ENCODE measurements around the gene BSND. TPM values are rescaled to one million over a fixed set of nuclear protein-coding genes. Genes with fewer than 3 reads are reported as not detected.

BSND gene
- polyA plus RNA-seq, 1 of the 3 experiments (the other 2 are of a cell fraction), result not detected

DNA sequence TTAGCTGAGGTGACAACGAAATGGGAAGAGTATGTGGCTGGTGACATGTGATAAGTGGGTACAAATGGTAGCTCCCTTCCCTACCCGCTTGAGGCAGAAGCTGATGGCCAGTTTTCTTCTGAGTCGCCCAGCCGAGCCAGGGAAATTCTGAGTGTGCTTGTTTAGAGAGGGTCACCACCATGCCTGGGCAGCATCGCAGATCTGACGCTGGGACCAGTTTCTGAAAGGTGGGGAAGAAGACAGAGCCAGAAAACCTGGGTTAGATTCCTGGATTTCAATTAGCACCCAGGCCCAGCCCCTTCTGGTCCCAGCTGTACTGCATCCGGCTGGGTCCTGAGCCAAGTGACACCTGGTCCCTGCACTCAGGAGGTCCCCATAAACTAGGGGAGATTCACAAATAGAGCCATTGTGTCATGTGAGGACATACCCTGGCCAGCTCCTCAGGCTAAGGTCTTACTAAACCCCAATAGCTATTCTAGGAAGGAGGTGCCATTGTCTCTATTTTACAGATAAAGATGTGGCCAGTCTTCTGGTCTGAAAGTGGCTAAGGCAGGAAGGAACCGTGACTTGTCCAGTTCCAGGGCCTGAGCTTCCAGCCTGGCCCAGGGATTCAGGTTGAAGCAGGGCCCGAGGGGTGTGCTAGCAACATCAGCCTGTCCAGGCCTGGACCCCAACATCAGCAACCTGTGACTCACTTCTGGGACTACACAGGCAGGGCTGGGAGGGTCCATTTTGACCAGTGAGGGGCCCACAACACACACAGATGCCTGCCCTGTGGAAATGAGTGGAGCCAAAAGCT is 20.0 kb upstream of the BSND start:
- Histone ChIP-seq H3K9ac (no peak overlapping the region), H3F3A (replicated peaks; ENCODE audit: insufficient read depth) (no peaks in the 10 kb centered on the region), H3K27ac (ENCODE audit: low read depth in 2 of 2, low read length in 1 of 2) (no peak overlapping the region), H3K9me2 (no peaks in the 10 kb centered on the region), H4K20me1 (ENCODE audit: insufficient read depth) (no peaks in the 10 kb centered on the region), H2AFZ (ENCODE audit: low read depth) (no peak overlapping the region), H3K9me3 (no peaks in the 10 kb centered on the region), H3K36me3 (replicated peaks in 1 of 2; ENCODE audit: control insufficient read depth in 1 of 2, insufficient read depth in 2 of 2, low read length in 1 of 2) (no peaks in the 10 kb centered on the region), H3K79me2 (ENCODE audit: insufficient read depth) (no peaks in the 10 kb centered on the region), H3K4me1 (ENCODE audit: control insufficient read depth in 1 of 2, insufficient read depth in 2 of 2, low read depth in 1 of 2, low read length in 1 of 2) (no peaks in the 10 kb centered on the region; a peak in 1 of 4 replicates), H3K4me3 (ENCODE audit: low read depth in 2 of 2, low read length in 1 of 2) (no peak overlapping the region), H3K4me2 (no peak overlapping the region), H3K27me3 (ENCODE audit: insufficient read depth) (no peaks in the 10 kb centered on the region; the same call in 1 of the 2 replicates)
- TF ChIP-seq MEF2A (IDR thresholded peaks at IDR 0.05; ENCODE audit: borderline replicate concordance, low read depth), result no peak
- TF ChIP-seq SMC3 (IDR thresholded peaks at IDR 0.05; ENCODE audit: low read depth, low read length), result no peak
- TF ChIP-seq, protein P1, sequence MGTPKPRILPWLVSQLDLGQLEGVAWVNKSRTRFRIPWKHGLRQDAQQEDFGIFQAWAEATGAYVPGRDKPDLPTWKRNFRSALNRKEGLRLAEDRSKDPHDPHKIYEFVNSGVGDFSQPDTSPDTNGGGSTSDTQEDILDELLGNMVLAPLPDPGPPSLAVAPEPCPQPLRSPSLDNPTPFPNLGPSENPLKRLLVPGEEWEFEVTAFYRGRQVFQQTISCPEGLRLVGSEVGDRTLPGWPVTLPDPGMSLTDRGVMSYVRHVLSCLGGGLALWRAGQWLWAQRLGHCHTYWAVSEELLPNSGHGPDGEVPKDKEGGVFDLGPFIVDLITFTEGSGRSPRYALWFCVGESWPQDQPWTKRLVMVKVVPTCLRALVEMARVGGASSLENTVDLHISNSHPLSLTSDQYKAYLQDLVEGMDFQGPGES (IDR thresholded peaks at IDR 0.05; ENCODE audit: low read depth, low read length), result no peak
- TF ChIP-seq NFIC (IDR thresholded peaks at IDR 0.05; ENCODE audit: borderline replicate concordance), result no peak
- no peak for TF ChIP-seq NRF1 (IDR thresholded peaks at IDR 0.05; ENCODE audit: low read depth, low read length)
- TF ChIP-seq, protein P2, sequence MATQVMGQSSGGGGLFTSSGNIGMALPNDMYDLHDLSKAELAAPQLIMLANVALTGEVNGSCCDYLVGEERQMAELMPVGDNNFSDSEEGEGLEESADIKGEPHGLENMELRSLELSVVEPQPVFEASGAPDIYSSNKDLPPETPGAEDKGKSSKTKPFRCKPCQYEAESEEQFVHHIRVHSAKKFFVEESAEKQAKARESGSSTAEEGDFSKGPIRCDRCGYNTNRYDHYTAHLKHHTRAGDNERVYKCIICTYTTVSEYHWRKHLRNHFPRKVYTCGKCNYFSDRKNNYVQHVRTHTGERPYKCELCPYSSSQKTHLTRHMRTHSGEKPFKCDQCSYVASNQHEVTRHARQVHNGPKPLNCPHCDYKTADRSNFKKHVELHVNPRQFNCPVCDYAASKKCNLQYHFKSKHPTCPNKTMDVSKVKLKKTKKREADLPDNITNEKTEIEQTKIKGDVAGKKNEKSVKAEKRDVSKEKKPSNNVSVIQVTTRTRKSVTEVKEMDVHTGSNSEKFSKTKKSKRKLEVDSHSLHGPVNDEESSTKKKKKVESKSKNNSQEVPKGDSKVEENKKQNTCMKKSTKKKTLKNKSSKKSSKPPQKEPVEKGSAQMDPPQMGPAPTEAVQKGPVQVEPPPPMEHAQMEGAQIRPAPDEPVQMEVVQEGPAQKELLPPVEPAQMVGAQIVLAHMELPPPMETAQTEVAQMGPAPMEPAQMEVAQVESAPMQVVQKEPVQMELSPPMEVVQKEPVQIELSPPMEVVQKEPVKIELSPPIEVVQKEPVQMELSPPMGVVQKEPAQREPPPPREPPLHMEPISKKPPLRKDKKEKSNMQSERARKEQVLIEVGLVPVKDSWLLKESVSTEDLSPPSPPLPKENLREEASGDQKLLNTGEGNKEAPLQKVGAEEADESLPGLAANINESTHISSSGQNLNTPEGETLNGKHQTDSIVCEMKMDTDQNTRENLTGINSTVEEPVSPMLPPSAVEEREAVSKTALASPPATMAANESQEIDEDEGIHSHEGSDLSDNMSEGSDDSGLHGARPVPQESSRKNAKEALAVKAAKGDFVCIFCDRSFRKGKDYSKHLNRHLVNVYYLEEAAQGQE (IDR thresholded peaks at IDR 0.05; ENCODE audit: low read depth, low read length), result no peak
- TF ChIP-seq CHD2 (IDR thresholded peaks at IDR 0.05; ENCODE audit: low read length, partially characterized antibody), result no peak
- no peak for TF ChIP-seq JUND (IDR thresholded peaks at IDR 0.05)
- TF ChIP-seq MXI1 (IDR thresholded peaks at IDR 0.05; ENCODE audit: low read depth, low read length), result no peak
- TF ChIP-seq FOXJ3 (CRISPR knock-in tag; IDR thresholded peaks at IDR 0.05), result no peak
- no peak for TF ChIP-seq RXRA (IDR thresholded peaks at IDR 0.05; ENCODE audit: borderline replicate concordance, low read depth)
- TF ChIP-seq EP300 (IDR thresholded peaks at IDR 0.05; ENCODE audit: borderline replicate concordance in 1 of 2, low read depth in 1 of 2, low read length in 1 of 2), result no peak
- TF ChIP-seq RFX5 (IDR thresholded peaks at IDR 0.05; ENCODE audit: low read length), result no peak
- WGBS (ENCODE audit: low lambda C conversion rate), result 89% methylated on average over 9 of the region's 9 CpGs
- CTCF ChIA-PET, result interaction anchor here (0.8 to 5.0 kb wide), 5 partner anchors 16 to 43 kb away, joined by 3 to 42 read pairs (median 18); no protein-coding TSS in a partner anchor
- DNase-seq, result no peak
- POLR2A ChIA-PET, result no interaction called here
